GM12874 (cell line): ENCODE results near the gene MFAP5.

ENCODE experiments used
- TF ChIP-seq, protein P1 (sequence below): IDR thresholded peaks from 2 replicates; pipeline ENCODE4 v1.5.1; 2011; ENCODE audit warnings: low read depth, mild to moderate bottlenecking, control low read depth, low read length, moderate library complexity; ENCODE audit not compliant: insufficient read depth

Gene MFAP5

GRCh38 chr12:8638951-8639350 is 23.7 kb downstream of the MFAP5 start:
- TF ChIP-seq, protein P1, sequence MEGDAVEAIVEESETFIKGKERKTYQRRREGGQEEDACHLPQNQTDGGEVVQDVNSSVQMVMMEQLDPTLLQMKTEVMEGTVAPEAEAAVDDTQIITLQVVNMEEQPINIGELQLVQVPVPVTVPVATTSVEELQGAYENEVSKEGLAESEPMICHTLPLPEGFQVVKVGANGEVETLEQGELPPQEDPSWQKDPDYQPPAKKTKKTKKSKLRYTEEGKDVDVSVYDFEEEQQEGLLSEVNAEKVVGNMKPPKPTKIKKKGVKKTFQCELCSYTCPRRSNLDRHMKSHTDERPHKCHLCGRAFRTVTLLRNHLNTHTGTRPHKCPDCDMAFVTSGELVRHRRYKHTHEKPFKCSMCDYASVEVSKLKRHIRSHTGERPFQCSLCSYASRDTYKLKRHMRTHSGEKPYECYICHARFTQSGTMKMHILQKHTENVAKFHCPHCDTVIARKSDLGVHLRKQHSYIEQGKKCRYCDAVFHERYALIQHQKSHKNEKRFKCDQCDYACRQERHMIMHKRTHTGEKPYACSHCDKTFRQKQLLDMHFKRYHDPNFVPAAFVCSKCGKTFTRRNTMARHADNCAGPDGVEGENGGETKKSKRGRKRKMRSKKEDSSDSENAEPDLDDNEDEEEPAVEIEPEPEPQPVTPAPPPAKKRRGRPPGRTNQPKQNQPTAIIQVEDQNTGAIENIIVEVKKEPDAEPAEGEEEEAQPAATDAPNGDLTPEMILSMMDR, result no peak

DNA sequence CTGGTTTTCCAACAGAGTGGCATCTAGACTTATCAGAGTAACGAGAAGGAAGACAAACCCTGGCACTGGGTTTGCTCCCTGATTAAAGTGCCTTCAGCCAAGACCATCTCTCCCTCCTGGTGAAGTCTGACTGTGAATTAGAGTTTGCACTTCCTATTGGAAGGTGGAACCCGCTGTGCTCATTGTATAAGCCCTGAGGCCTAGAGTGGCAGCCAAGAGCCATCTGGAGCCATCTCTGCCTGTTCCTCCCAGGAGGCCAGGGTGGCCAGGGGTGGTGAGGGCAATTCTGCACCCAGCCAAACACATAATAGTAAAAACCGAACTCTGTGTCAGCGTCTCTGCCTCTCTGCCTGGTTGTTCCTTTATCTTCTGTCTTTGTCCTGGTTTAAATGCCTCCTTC is 25.0 kb downstream of the MFAP5 start:
- TF ChIP-seq, protein P1, result no peak

- TF ChIP-seq, protein P1, result no peak
Observed at GRCh38 chr12:8637244-8637643, 25.4 kb downstream of the MFAP5 start.

DNA sequence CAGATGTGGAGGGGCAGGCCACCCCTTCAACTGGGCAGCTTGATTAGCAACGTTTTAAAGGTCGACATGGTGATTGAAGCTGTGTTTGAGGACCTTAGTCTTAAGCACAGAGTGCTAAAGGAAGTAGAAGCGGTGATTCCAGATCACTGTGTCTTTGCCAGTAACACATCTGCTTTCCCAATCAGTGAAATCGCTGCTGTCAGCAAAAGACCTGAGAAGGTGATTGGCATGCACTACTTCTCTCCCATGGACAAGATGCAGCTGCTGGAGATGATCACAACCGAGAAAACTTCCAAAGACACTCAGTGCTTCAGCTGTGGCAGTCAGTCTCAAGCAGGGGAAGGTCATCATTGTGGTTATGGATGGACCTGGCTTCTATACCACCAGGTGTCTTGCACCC is 26.0 kb downstream of the MFAP5 start:
- TF ChIP-seq, protein P1, result no peak

DNA sequence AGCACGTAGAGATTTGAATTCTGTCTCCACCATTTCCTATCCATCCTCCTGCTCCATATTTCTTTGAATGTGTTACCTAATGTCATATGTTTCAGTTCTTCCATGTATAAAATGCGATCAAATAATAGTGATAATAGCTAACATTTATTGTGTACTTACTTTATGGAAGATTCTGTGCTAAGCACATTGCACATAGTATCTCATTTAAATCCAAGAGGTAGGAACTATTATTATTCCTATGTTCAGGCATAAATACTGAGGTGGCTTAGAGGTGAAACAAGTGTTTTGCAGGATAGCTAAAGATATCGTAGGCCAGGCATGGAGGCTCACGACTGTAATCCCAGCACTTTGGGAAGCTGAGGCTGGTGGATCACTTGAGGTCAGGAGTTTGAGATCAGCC is 32.5 kb downstream of the MFAP5 start:
- TF ChIP-seq, protein P1, result no peak

- TF ChIP-seq, protein P1, result no peak
Observed at GRCh38 chr12:8629486-8630033, 33.1 kb downstream of the MFAP5 start.

DNA sequence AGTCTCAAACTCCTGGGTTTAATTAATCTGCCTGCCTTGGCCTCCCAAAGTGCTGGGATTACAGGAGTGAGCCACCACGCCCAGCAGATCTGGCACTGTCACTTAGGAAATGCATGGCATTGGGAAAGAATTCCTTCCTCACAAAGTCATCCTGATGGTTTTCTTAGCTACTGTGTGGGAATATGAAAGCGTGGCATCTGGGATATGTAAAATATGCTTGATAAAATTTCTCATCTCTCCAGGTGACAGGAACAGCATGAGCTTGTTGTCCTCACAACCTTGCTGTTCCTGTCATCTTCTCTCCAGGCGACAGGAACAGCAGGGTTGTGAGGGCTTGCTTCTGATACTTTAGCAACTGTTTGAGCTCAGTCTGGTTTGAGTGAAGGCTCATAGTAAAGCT is 33.9 kb downstream of the MFAP5 start:
- TF ChIP-seq, protein P1, result no peak
